SK-N-SH (cell line): ENCODE data around the gene NISCH.

Experiments
- MEF2A ChIP-seq: IDR thresholded peaks from 2 replicates; pipeline ENCODE4 v1.4.0; 2012; ENCODE audit warnings: low read depth, borderline replicate concordance
- RAD21 ChIP-seq: IDR thresholded peaks from 2 replicates; pipeline ENCODE4 v1.6.1; 2012; ENCODE audit warnings: mild to moderate bottlenecking, low read length
- RFX5 ChIP-seq: IDR thresholded peaks from 2 replicates; pipeline ENCODE4 v1.6.1; 2012; ENCODE audit warnings: mild to moderate bottlenecking, improper control_type of control experiment, low read length
- TF ChIP-seq, protein P1 (sequence below): fragments of 200-600 bp; sonication (generic); IDR thresholded peaks from 2 replicates; pipeline ENCODE4 v1.6.1; 2017; ENCODE audit warnings: antibody characterized with exemption, mild to moderate bottlenecking, moderate library complexity
- TF ChIP-seq, protein P2 (sequence below): IDR thresholded peaks from 2 replicates; pipeline ENCODE4 v1.4.0; 2012; ENCODE audit warnings: low read depth, borderline replicate concordance
- TF ChIP-seq, protein P3 (sequence below): IDR thresholded peaks from 2 replicates; pipeline ENCODE4 v1.4.0; 2012; ENCODE audit warnings: low read depth

DNA sequence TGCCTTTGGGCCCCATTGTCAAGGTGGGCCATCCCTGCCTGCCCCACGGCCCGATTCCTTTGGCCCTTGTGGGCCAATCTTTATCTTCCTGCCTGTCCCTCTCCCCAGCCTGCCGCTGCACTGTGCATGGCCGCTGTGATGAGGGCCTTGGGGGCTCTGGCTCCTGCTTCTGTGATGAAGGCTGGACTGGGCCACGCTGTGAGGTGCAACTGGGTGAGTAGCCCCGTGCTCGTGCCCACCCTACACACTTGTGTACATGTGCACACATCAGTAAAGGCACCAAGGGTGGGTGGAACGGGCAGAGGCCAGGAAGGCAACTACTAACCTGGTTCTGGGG, 66.1 kb downstream of the NISCH start:
- TF ChIP-seq, protein P1, sequence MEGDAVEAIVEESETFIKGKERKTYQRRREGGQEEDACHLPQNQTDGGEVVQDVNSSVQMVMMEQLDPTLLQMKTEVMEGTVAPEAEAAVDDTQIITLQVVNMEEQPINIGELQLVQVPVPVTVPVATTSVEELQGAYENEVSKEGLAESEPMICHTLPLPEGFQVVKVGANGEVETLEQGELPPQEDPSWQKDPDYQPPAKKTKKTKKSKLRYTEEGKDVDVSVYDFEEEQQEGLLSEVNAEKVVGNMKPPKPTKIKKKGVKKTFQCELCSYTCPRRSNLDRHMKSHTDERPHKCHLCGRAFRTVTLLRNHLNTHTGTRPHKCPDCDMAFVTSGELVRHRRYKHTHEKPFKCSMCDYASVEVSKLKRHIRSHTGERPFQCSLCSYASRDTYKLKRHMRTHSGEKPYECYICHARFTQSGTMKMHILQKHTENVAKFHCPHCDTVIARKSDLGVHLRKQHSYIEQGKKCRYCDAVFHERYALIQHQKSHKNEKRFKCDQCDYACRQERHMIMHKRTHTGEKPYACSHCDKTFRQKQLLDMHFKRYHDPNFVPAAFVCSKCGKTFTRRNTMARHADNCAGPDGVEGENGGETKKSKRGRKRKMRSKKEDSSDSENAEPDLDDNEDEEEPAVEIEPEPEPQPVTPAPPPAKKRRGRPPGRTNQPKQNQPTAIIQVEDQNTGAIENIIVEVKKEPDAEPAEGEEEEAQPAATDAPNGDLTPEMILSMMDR: no peak
- TF ChIP-seq RFX5 (no peak), RAD21 (no peak), MEF2A (no peak)
- TF ChIP-seq, protein P2, sequence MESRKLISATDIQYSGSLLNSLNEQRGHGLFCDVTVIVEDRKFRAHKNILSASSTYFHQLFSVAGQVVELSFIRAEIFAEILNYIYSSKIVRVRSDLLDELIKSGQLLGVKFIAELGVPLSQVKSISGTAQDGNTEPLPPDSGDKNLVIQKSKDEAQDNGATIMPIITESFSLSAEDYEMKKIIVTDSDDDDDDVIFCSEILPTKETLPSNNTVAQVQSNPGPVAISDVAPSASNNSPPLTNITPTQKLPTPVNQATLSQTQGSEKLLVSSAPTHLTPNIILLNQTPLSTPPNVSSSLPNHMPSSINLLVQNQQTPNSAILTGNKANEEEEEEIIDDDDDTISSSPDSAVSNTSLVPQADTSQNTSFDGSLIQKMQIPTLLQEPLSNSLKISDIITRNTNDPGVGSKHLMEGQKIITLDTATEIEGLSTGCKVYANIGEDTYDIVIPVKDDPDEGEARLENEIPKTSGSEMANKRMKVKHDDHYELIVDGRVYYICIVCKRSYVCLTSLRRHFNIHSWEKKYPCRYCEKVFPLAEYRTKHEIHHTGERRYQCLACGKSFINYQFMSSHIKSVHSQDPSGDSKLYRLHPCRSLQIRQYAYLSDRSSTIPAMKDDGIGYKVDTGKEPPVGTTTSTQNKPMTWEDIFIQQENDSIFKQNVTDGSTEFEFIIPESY: no peak
- TF ChIP-seq, protein P3, sequence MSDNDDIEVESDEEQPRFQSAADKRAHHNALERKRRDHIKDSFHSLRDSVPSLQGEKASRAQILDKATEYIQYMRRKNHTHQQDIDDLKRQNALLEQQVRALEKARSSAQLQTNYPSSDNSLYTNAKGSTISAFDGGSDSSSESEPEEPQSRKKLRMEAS: no peak
